A673 (cell line): ENCODE results near the gene SMCO3. TPM values are rescaled to one million over a fixed set of nuclear protein-coding genes. Genes with fewer than 3 reads are reported as not detected.

ENCODE experiments used
- BruUV-seq: library from RNA; stranded (reverse); fragments of 400-500 nt; replicated peaks from 2 replicates; lab custom pipeline; 2021; lab: Mats Ljungman, UMichigan
- CTCF ChIA-PET: fragments of 300-600 bp; sonication (Branson Sonifier 250); formaldehyde crosslinking; loops from one replicate; lab custom pipeline; 2022; ENCODE audit warnings: antibody characterized with exemption; lab: Charles Lee
- POLR2A ChIA-PET: fragments of 300-600 bp; sonication (Branson Sonifier 250); formaldehyde crosslinking; loops from one replicate; lab custom pipeline; 2022; ENCODE audit warnings: antibody characterized with exemption; ENCODE audit not compliant: low non-redundant PET; lab: Charles Lee
- DNase-seq: peaks from one replicate; pipeline ENCODE4 v3.0.0-alpha.2; 2015; ENCODE audit warnings: low spot score
- H3K27ac ChIP-seq: fragments of 200-600 bp; sonication (generic); 2 replicates; pipeline ENCODE4 v1.5.1; 2016; ENCODE audit warnings: mixed run types, low read depth, mild to moderate bottlenecking, mixed read lengths, antibody characterized with exemption, low read length; ENCODE audit not compliant: poor library complexity, severe bottlenecking
- H3K27me3 ChIP-seq: fragments of 200-600 bp; sonication (generic); replicated peaks from 2 replicates; pipeline ENCODE4 v1.6.1; 2017; ENCODE audit warnings: mixed run types, low read depth, mild to moderate bottlenecking, mixed read lengths, antibody characterized with exemption, low read length; ENCODE audit not compliant: insufficient read depth, poor library complexity
- H3K36me3 ChIP-seq: fragments of 200-600 bp; sonication (generic); 2 replicates; pipeline ENCODE4 v1.6.1; 2016; ENCODE audit warnings: mixed run types, mild to moderate bottlenecking, mixed read lengths, antibody characterized with exemption, low read length; ENCODE audit not compliant: insufficient read depth, poor library complexity, severe bottlenecking
- H3K4me1 ChIP-seq: fragments of 200-600 bp; sonication (generic); 2 replicates; pipeline ENCODE4 v1.6.1; 2017; ENCODE audit warnings: mixed run types, mild to moderate bottlenecking, mixed read lengths, antibody characterized with exemption, low read length; ENCODE audit not compliant: insufficient read depth, poor library complexity, severe bottlenecking
- H3K4me3 ChIP-seq: fragments of 200-600 bp; sonication (generic); 2 replicates; pipeline ENCODE4 v1.5.1; 2016; ENCODE audit warnings: low read depth, mixed run types, mild to moderate bottlenecking, mixed read lengths, low read length; ENCODE audit not compliant: poor library complexity, severe bottlenecking
- H3K9me3 ChIP-seq: fragments of 200-600 bp; sonication (generic); 2 replicates; pipeline ENCODE4 v1.6.1; 2016; ENCODE audit warnings: mixed run types, low read depth, mild to moderate bottlenecking, mixed read lengths, antibody characterized with exemption, low read length; ENCODE audit not compliant: poor library complexity, severe bottlenecking
- EZH2 ChIP-seq: fragments of 200-600 bp; sonication (generic); IDR thresholded peaks from 2 replicates; pipeline ENCODE4 v1.6.1; 2017; ENCODE audit warnings: borderline replicate concordance, low read depth, mild to moderate bottlenecking, mixed read lengths, antibody characterized with exemption, low read length; ENCODE audit not compliant: poor library complexity, severe bottlenecking
- intact Hi-C: fragments of 100-400 bp; cut with micrococcal nuclease; formaldehyde crosslinking; loops from one replicate; pipeline ENCODE4 v1.10.0; 2022; ENCODE audit not compliant: unreplicated experiment
- total RNA-seq: library from RNA; stranded (reverse); gene quantifications from 2 replicates; pipeline ENCODE4 v1.2.3, GENCODE V29; 2021
- TF ChIP-seq, protein P1 (sequence below): fragments of 300-800, 200-600 bp; sonication (generic); conservative IDR thresholded peaks from 2 replicates; pipeline ENCODE4 v1.5.1; 2017; ENCODE audit warnings: low read depth, mild to moderate bottlenecking, antibody characterized with exemption, low read length, moderate library complexity, mixed read lengths

SMCO3 gene
- total RNA-seq, 1 experiment from 2014 or later: not detected

DNA sequence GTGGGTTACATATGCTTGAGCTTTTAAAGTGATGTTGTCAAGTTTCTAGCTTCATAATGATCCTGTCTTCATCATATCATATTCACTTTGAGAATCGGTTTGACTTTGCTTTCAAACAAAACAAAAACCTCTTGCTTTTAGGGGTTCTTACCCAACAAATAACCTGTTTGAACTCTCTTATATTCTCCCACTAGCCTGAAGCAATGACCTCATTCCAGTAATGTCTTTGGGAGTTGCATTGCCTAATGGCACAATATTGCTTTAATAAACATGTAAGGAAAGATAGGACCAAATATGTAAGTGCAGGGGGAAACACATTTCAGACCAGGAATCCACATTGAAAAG is 38.4 kb downstream of the SMCO3 start:
- no peak for DNase-seq
- Histone ChIP-seq H3K27ac (peak overlapping the region; percentile 58), H3K27me3 (no peaks in the 10 kb centered on the region), H3K36me3 (no peaks in the 10 kb centered on the region), H3K4me1 (peaks cover 13% of the 10 kb centered on the region), H3K9me3 (no peaks in the 10 kb centered on the region), H3K4me3 (peak overlapping the region; percentile 71)
- intact Hi-C loops: no loop called here
- CTCF ChIA-PET: no interaction called here
- TF ChIP-seq, protein P1, sequence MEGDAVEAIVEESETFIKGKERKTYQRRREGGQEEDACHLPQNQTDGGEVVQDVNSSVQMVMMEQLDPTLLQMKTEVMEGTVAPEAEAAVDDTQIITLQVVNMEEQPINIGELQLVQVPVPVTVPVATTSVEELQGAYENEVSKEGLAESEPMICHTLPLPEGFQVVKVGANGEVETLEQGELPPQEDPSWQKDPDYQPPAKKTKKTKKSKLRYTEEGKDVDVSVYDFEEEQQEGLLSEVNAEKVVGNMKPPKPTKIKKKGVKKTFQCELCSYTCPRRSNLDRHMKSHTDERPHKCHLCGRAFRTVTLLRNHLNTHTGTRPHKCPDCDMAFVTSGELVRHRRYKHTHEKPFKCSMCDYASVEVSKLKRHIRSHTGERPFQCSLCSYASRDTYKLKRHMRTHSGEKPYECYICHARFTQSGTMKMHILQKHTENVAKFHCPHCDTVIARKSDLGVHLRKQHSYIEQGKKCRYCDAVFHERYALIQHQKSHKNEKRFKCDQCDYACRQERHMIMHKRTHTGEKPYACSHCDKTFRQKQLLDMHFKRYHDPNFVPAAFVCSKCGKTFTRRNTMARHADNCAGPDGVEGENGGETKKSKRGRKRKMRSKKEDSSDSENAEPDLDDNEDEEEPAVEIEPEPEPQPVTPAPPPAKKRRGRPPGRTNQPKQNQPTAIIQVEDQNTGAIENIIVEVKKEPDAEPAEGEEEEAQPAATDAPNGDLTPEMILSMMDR: no peak
- no TSS peak for BruUV-seq
- POLR2A ChIA-PET: no interaction called here

DNA sequence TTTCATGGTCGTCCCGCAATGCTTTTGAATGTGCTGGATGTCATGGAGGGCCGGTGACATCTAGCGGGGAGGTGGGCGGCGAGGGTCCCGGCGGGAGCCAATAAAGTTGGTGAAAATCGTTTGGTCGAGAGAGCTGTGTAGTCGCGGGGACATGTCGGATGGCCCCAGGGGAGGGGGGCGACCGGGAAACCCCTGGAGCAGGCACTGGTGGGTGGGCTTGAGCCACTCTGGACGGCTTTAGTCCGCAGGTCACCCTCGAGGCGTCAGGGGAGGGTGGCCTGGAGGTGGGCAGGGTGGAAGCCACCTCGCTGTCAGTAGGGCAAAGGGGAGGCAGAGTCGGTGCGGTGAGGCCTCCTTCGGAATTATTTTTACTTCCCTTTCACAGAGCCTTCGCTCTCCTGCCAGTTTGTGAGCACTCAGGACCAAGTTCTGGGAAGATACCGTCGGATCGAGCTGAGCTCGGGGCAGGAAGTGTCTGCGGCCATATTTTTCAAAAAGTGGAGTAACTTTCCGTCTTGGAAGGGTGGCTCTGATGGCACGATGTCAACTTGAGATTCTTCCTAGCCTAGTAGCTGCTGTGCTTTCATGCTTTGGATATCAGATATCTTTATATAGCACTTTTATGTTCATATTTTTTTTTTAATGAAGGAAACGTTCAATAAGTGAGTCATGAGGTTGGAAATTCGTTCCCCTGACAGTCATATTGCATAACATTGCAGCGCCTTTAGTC is 38.9 kb downstream of the SMCO3 start:
- no peaks in the 10 kb centered on the region for H3K9me3 ChIP-seq
- intact Hi-C loops: no loop called here
- BruUV-seq: no TSS peak
- DNase-seq: peak; percentile 45
- POLR2A ChIA-PET: interaction anchor here (0.6 kb wide), 1 partner anchor 14 kb away, joined by 3 read pairs; no protein-coding TSS in a partner anchor
- H3K36me3 ChIP-seq: no peaks in the 10 kb centered on the region
- peaks cover 13% of the 10 kb centered on the region for H3K4me1 ChIP-seq
- H3K27me3 ChIP-seq: no peaks in the 10 kb centered on the region
- no peak for TF ChIP-seq EZH2
- TF ChIP-seq, protein P1: no peak
- H3K4me3 ChIP-seq: peak overlapping the region; percentile 71
- H3K27ac ChIP-seq: peak overlapping the region; percentile 58
- CTCF ChIA-PET: no interaction called here

DNA sequence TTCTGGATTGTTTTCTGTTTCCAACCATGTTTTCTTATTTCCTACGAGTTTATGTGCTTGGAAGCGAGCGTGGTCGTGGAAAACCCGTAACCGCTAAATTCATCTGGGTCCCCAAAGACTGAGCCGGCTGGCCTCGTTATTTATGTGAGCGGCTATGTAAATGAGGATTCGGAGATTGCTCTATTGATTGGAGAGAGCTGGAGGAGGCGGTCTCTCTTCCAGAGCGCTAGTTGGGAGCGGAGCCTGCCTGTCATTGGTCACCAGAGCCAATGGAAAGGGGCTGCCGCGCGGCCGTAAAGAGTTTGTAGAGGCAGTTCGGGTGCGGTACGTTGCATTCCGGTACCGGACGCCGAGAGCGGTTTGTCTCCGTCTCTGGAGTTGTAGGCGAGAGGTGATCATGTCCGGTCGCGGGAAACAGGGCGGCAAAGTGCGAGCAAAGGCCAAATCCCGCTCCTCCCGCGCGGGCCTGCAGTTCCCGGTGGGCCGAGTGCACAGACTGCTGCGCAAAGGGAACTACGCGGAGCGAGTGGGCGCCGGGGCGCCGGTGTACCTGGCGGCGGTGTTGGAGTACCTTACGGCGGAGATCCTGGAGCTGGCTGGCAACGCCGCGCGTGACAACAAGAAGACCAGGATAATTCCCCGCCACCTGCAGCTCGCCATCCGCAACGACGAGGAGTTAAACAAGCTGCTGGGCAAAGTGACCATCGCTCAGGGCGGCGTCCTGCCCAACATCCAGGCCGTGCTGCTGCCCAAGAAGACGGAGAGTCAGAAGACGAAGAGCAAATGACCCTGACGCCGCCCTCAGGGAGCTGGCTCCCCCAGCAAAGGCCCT is 39.7 kb downstream of the SMCO3 start:
- no peaks in the 10 kb centered on the region for H3K27me3 ChIP-seq
- ChIA-PET CTCF (no interaction called here), POLR2A (no interaction called here)
- H3K36me3 ChIP-seq: no peaks in the 10 kb centered on the region
- DNase-seq: peak; percentile 94
- peak overlapping the region; percentile 71 for H3K4me3 ChIP-seq
- no peak for TF ChIP-seq EZH2
- TF ChIP-seq, protein P1: no peak
- H3K27ac ChIP-seq: peak overlapping the region; percentile 58
- BruUV-seq: TSS peak; percentile 86
- intact Hi-C loops: no loop called here
- H3K4me1 ChIP-seq: peaks cover 13% of the 10 kb centered on the region
- H3K9me3 ChIP-seq: no peaks in the 10 kb centered on the region
